Activated CD4-positive, alpha-beta memory T cell treated with anti-CD3 and anti-CD28 coated beads for 36 hours (primary cell): ENCODE data around the gene FRMD1. TPM values are rescaled to one million over a fixed set of nuclear protein-coding genes. Genes with fewer than 3 reads are reported as not detected.

ENCODE experiments used
- CTCF ChIA-PET: fragments of 350-600 bp; sonication (Branson Sonifier 250); formaldehyde crosslinking; loops from one replicate; lab custom pipeline; 2021; ENCODE audit warnings: antibody characterized with exemption, inconsistent platforms; lab: Charles Lee
- POLR2A ChIA-PET: fragments of 350-600 bp; sonication (Branson Sonifier 250); formaldehyde crosslinking; loops from one replicate; lab custom pipeline; 2021; ENCODE audit warnings: antibody characterized with exemption; lab: Charles Lee
- DNase-seq: peaks from one replicate; pipeline ENCODE4 v3.0.0-alpha.2; 2020
- H3K27ac Mint-ChIP-seq: one replicate; pipeline ENCODE4 v1.8.0; 2021; ENCODE audit warnings: mixed read lengths
- H3K27me3 Mint-ChIP-seq: one replicate; pipeline ENCODE4 v1.8.0; 2021; ENCODE audit warnings: mixed read lengths
- H3K36me3 Mint-ChIP-seq: one replicate; pipeline ENCODE4 v1.8.0; 2021; ENCODE audit warnings: mixed read lengths
- H3K4me1 Mint-ChIP-seq: one replicate; pipeline ENCODE4 v1.8.0; 2021; ENCODE audit warnings: low read depth, mixed read lengths
- H3K4me3 Mint-ChIP-seq: one replicate; pipeline ENCODE4 v1.8.0; 2021; ENCODE audit warnings: mild to moderate bottlenecking, mixed read lengths
- H3K9me3 Mint-ChIP-seq: one replicate; pipeline ENCODE4 v1.8.0; 2021; ENCODE audit warnings: mixed read lengths
- intact Hi-C: fragments of 100-400 bp; cut with micrococcal nuclease; formaldehyde crosslinking; loops from one replicate; pipeline ENCODE4 v1.15.1; 2023
- total RNA-seq, 2 experiments: library from RNA; stranded (reverse); gene quantifications; one replicate each; pipeline ENCODE4 v1.2.3, GENCODE V29; 2021

FRMD1 gene
- total RNA-seq, 2 experiments from 2014 or later = not detected

DNA sequence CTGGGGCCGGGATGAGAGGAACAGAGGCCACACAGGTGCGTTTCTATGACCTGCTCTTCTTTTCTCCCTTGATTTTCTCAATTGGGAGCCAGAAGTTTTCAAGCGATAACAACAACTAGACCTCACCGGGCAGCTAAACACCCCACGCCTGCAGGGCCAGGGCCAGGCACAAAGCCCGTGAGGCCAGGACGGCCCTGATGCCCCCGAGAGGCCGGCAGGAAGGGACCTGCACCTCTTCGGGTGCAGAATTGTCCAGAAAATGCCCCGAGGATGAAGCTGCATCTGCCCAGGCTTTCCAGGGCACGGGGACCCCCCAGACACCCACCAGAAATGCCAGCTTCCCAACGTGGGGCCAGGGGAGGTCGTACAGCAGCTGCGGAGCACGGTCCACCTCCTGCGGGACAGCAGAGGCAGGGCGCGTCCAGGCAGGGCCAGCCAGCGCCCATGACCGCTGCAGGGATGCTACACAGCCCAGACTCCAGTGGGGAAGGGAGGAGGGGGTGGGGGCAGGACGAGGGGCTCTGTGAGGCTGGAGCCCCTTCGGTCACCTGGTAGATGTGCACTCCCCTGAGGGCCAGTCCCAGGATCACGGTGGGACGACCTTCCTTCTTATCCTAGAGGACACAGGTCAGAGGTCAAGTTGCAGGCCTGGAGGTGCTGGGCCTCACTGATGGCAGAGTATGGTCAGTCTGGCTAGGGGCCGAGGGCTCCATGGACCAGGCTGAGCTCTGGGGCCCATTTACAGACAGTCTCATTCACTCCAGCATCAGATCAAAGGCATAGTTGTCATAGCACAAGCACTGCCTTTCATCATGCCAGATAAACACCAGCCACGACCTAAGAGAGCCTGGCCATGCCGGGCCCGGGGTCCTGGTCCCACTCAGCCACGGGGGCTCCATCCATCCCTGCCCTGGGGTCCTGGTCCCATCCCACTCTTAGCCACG, 16.4 kb downstream of the FRMD1 start:
- H3K4me3 Mint-ChIP-seq = no peak overlapping the region
- ChIA-PET POLR2A (no interaction called here), CTCF (no interaction called here)
- no peaks in the 10 kb centered on the region for H3K9me3 Mint-ChIP-seq
- no peaks in the 10 kb centered on the region for H3K4me1 Mint-ChIP-seq
- H3K27ac Mint-ChIP-seq = no peak overlapping the region
- no peak for DNase-seq
- H3K27me3 Mint-ChIP-seq = no peaks in the 10 kb centered on the region
- no peaks in the 10 kb centered on the region for H3K36me3 Mint-ChIP-seq
- intact Hi-C loops = no loop called here

DNA sequence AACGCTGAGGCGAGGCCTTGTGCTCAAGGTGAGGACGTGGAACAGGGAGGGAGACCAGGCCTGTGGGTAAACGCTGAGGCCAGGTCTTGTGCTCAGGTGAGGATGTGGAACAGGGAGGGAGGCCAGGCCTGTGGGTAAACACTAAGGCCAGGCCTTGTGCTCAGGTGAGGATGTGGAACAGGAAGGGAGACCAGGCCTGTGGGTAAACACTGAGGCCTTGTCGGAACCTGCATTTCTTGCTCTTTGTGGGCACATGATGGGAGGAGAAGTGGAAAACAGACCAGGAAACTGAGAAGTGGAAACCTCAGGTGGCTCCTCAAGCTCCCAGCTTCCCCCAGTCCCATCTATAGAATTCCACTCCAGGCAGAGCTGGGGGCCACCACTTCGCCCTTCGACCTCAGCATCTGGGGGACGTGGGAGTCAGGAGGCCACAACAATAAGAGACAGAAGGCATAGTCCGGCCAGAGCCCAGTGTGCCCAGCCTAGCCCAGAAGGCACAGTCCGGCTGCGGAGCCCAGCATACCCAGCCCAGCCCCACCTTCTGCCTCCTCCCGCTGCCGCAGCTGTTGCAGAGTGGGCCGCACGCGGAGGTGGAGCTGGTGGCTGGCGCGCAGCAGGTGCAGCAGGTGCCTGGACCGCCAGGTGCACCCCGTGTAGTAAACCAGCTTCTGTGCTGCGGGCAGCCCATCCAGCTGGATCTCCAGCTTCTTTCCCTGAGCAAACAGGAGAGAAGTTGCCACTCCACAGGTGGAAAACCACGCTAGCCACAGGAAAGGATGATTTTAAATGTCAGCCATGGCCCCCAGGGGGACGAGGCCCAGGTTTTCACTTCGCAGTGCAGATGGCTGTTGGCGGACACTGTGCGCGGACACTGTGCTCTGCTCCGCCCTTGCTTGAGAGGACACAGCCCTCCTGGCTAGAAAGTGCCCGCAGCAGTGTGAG, 17.5 kb downstream of the FRMD1 start:
- ChIA-PET POLR2A (no interaction called here), CTCF (no interaction called here)
- Mint-ChIP-seq H3K36me3 (no peaks in the 10 kb centered on the region), H3K4me3 (no peak overlapping the region), H3K27me3 (no peaks in the 10 kb centered on the region), H3K4me1 (no peaks in the 10 kb centered on the region), H3K27ac (no peak overlapping the region), H3K9me3 (no peaks in the 10 kb centered on the region)
- intact Hi-C loops = no loop called here
- DNase-seq = no peak

- H3K27ac Mint-ChIP-seq = no peak overlapping the region
- H3K36me3 Mint-ChIP-seq = no peaks in the 10 kb centered on the region
- POLR2A ChIA-PET = no interaction called here
- no peaks in the 10 kb centered on the region for H3K27me3 Mint-ChIP-seq
- H3K4me3 Mint-ChIP-seq = no peak overlapping the region
- CTCF ChIA-PET = no interaction called here
- intact Hi-C loops = no loop called here
- no peaks in the 10 kb centered on the region for H3K9me3 Mint-ChIP-seq
- no peaks in the 10 kb centered on the region for H3K4me1 Mint-ChIP-seq
- no peak for DNase-seq
Observed at GRCh38 chr6:168060521-168060931, 18.5 kb downstream of the FRMD1 start.

GRCh38 chr6:168058691-168059551, 20.1 kb downstream of the FRMD1 start:
- intact Hi-C loops = no loop called here
- no peaks in the 10 kb centered on the region for H3K36me3 Mint-ChIP-seq
- H3K27ac Mint-ChIP-seq = no peak overlapping the region
- no peak overlapping the region for H3K4me3 Mint-ChIP-seq
- POLR2A ChIA-PET = no interaction called here
- no peaks in the 10 kb centered on the region for H3K4me1 Mint-ChIP-seq
- DNase-seq = no peak
- no peaks in the 10 kb centered on the region for H3K9me3 Mint-ChIP-seq
- H3K27me3 Mint-ChIP-seq = no peaks in the 10 kb centered on the region
- CTCF ChIA-PET = no interaction called here

- intact Hi-C loops = no loop called here
- H3K27ac Mint-ChIP-seq = no peak overlapping the region
- H3K4me3 Mint-ChIP-seq = no peak overlapping the region
- no peaks in the 10 kb centered on the region for H3K36me3 Mint-ChIP-seq
- H3K4me1 Mint-ChIP-seq = no peaks in the 10 kb centered on the region
- CTCF ChIA-PET = no interaction called here
- DNase-seq = no peak
- H3K9me3 Mint-ChIP-seq = no peaks in the 10 kb centered on the region
- POLR2A ChIA-PET = no interaction called here
- H3K27me3 Mint-ChIP-seq = no peaks in the 10 kb centered on the region
Observed at GRCh38 chr6:168057836-168058235, 21.2 kb downstream of the FRMD1 start.

- intact Hi-C loops = no loop called here
- Mint-ChIP-seq H3K4me1 (no peaks in the 10 kb centered on the region), H3K27ac (no peak overlapping the region), H3K36me3 (no peaks in the 10 kb centered on the region), H3K9me3 (no peaks in the 10 kb centered on the region), H3K4me3 (no peak overlapping the region), H3K27me3 (no peaks in the 10 kb centered on the region)
- POLR2A ChIA-PET = no interaction called here
- no peak for DNase-seq
- CTCF ChIA-PET = no interaction called here
Observed at GRCh38 chr6:168056892-168057527, 22.0 kb downstream of the FRMD1 start.

GRCh38 chr6:168055696-168056489, 23.1 kb downstream of the FRMD1 start:
- Mint-ChIP-seq H3K4me1 (no peaks in the 10 kb centered on the region), H3K27me3 (no peaks in the 10 kb centered on the region), H3K27ac (no peak overlapping the region), H3K4me3 (no peak overlapping the region), H3K36me3 (no peaks in the 10 kb centered on the region), H3K9me3 (no peaks in the 10 kb centered on the region)
- intact Hi-C loops = no loop called here
- ChIA-PET CTCF (no interaction called here), POLR2A (no interaction called here)
- DNase-seq = no peak

DNA sequence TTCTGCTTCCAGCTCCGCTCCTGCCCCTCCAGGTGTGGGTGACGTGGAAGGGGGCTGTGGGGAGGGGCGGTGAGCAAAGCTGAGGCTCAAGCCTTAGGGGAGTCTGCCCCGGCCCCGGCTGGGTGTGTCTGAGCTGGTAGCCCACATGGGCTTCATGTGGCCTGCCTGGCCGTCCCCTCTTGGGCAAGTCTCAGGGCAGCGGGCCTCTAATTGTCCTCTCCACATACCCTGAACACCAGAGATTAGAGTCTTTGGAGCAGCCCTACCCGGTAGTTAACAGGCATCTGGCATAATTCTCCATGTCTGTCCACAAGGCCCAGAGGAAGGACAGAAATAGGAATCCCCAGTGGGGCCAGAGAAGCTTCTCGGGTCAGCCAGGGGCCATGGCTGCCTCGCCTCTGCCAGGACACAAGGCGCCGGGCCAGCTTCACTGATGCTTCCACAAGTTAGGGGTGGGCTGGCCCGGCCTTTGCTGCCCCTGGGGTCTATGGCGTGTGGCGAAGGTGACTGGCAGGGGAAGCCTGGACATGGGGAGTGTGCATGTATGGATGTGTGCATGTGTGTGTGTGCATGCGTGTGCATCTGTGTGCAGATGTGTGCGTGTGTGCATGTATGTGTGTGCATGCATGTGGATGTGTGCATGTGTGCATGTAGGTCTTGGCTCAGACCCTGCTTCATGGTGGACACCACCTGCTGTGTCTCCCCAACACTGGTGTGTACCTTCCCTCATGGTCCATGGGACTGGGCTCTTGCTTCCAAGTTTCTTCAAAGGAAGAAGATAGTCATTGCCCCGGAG, 24.0 kb downstream of the FRMD1 start:
- no peak overlapping the region for H3K4me3 Mint-ChIP-seq
- H3K27ac Mint-ChIP-seq = no peak overlapping the region
- POLR2A ChIA-PET = no interaction called here
- CTCF ChIA-PET = no interaction called here
- intact Hi-C loops = no loop called here
- H3K9me3 Mint-ChIP-seq = no peaks in the 10 kb centered on the region
- no peak for DNase-seq
- H3K36me3 Mint-ChIP-seq = no peaks in the 10 kb centered on the region
- no peaks in the 10 kb centered on the region for H3K4me1 Mint-ChIP-seq
- no peaks in the 10 kb centered on the region for H3K27me3 Mint-ChIP-seq

- H3K4me3 Mint-ChIP-seq = no peak overlapping the region
- H3K9me3 Mint-ChIP-seq = no peaks in the 10 kb centered on the region
- no peaks in the 10 kb centered on the region for H3K36me3 Mint-ChIP-seq
- ChIA-PET POLR2A (no interaction called here), CTCF (no interaction called here)
- H3K27ac Mint-ChIP-seq = no peak overlapping the region
- DNase-seq = no peak
- intact Hi-C loops = no loop called here
- no peaks in the 10 kb centered on the region for H3K27me3 Mint-ChIP-seq
- no peaks in the 10 kb centered on the region for H3K4me1 Mint-ChIP-seq
Observed at GRCh38 chr6:168053957-168054471, 25.0 kb downstream of the FRMD1 start.

DNA sequence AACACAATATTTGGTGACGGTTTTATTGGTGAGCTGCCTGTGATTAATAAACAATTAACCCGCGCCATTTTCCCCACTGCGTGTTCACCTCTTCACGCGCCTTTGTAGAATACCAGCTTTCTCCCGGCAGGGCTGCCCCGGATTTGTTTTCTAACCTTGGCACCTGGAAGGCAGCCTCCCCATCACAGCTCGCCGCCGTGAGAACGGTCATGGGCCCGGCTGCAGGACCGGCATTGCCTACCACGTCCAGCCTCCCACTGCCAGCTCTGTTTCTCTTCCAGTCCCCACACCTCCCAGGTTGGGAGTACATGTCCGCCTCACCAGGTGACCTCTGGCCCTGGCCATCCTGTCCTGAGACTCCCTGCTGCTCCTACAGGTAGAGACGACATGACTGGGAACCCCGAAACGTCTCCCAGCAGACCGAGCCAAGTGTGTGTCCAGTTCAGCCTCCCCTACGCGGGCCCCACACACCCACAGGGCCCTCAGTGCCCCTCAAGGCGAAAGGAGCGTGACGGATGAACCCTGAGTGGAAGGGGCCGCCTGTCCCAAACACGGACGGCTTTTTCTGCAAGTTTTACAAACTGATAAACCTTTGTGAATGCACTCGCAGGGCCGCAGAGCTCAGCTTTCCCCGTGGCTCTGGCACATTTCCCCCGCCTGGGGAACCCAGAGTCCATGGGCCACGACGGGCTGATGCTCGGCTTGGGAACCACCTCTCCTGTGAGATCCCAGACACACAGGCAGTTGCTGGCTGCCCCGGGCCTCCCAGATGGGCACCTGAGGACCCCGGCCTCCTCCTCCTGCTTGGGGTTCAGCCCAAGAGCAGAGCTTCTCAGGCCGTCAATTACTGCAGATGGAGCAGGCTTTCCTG, 25.7 kb downstream of the FRMD1 start:
- H3K27ac Mint-ChIP-seq = no peak overlapping the region
- no peak for DNase-seq

More for the DNA sequence above, 25.7 kb downstream of the FRMD1 start:
- no peaks in the 10 kb centered on the region for H3K36me3 Mint-ChIP-seq
- no peaks in the 10 kb centered on the region for H3K27me3 Mint-ChIP-seq
- H3K4me3 Mint-ChIP-seq = no peak overlapping the region
- no peaks in the 10 kb centered on the region for H3K9me3 Mint-ChIP-seq
- POLR2A ChIA-PET = no interaction called here
- no peaks in the 10 kb centered on the region for H3K4me1 Mint-ChIP-seq
- CTCF ChIA-PET = no interaction called here
- intact Hi-C loops = no loop called here
